Kidney (tissue), 14 donors: ENCODE data around the gene RNF25. TPM values are rescaled to one million over a fixed set of nuclear protein-coding genes. Genes with fewer than 3 reads are reported as not detected.

ENCODE experiments used
- DNase-seq, 5 donors: peaks; one replicate each; pipeline ENCODE4 v3.0.0-alpha.2; 2013 to 2020
- FAIRE-seq: peaks from 2 replicates; lab custom pipeline; 2012; peaks lifted over from hg19 to GRCh38; lab: Jason Lieb, UNC
- H3K27ac ChIP-seq, 2 donors: one replicate each; pipeline ENCODE4 v1.7.0; 2013; ENCODE audit warnings: low read depth in 2 of 2, low read length in 2 of 2, inconsistent platforms in 1 of 2
- H3K27me3 ChIP-seq: one replicate; pipeline ENCODE4 v1.7.1; 2013; ENCODE audit warnings: low read length, inconsistent platforms; ENCODE audit not compliant: control insufficient read depth, insufficient read depth
- H3K36me3 ChIP-seq, 3 donors: one replicate each; pipeline versions ENCODE4 v1.7.0 to v1.7.1; 2013; ENCODE audit warnings: low read length in 3 of 3, control low read depth in 1 of 3, inconsistent platforms in 1 of 3; ENCODE audit not compliant: insufficient read depth in 3 of 3, control insufficient read depth in 2 of 3
- H3K4me1 ChIP-seq, 3 donors: one replicate each; pipeline versions ENCODE4 v1.7.0 to v1.7.1; 2013; ENCODE audit warnings: low read length in 3 of 3, inconsistent platforms in 1 of 3, low read depth in 1 of 3; ENCODE audit not compliant: control insufficient read depth in 2 of 3, insufficient read depth in 2 of 3
- H3K4me3 ChIP-seq, 3 donors: one replicate each; pipeline versions ENCODE4 v1.7.0 to v1.8.1; 2013; ENCODE audit warnings: low read length in 3 of 3, control low read depth in 1 of 3, inconsistent platforms in 1 of 3
- H3K9ac ChIP-seq, 3 donors: one replicate each; pipeline versions ENCODE4 v1.7.0 to v1.7.1; 2013; ENCODE audit warnings: low read length in 3 of 3, control low read depth in 1 of 3, inconsistent platforms in 1 of 3
- H3K9me3 ChIP-seq, 3 donors: one replicate each; pipeline versions ENCODE4 v1.7.0 to v1.7.1; 2013; ENCODE audit warnings: low read length in 3 of 3, control low read depth in 1 of 3, inconsistent platforms in 1 of 3; ENCODE audit not compliant: control insufficient read depth in 2 of 3, insufficient read depth in 1 of 3
- CTCF ChIP-seq: IDR thresholded peaks from 3 replicates; pipeline ENCODE4 v1.5.1; 2012; ENCODE audit warnings: mild to moderate bottlenecking, moderate library complexity, borderline replicate concordance; ENCODE audit not compliant: insufficient read depth; ENCODE audit errors: extremely low read depth
- intact Hi-C: fragments of 100-400 bp; cut with DNase I; formaldehyde crosslinking; loops from one replicate; pipeline ENCODE4 v1.11.1; 2022
- polyA plus RNA-seq: library from polyadenylated mRNA; stranded (reverse); fragments of 350-450 nt; fragmentation: Illumina TruSeq; extraction: RNeasy Lipid Tissue Mini Kit (QIAGEN cat#74804); gene quantifications from one replicate; pipeline ENCODE4 v1.2.3, GENCODE V29; 2014; ENCODE audit warnings: low read depth, low replicate concordance; ENCODE audit not compliant: insufficient read depth
- total RNA-seq: library from RNA; stranded (reverse); fragmentation: NEBNext Ultra II Directional; extraction: Animal tissue kit (Norgen Biotek cat#: 25700); gene quantifications from one replicate; pipeline ENCODE4 v1.2.1, GENCODE V29; 2021
- donor health status: control.
- donor health status: control.
- donor health status: control.
- donor health status: control.
- donor health status: control.
- donor health status: DM: yes; HTN: yes; CAD: no.
- donor health status: Normal renal cell carcinoma (clear cell type).

Gene RNF25
- total and polyA plus RNA-seq, 2 donors from 2014 or later, result 27.8 to 30.2 TPM

DNA sequence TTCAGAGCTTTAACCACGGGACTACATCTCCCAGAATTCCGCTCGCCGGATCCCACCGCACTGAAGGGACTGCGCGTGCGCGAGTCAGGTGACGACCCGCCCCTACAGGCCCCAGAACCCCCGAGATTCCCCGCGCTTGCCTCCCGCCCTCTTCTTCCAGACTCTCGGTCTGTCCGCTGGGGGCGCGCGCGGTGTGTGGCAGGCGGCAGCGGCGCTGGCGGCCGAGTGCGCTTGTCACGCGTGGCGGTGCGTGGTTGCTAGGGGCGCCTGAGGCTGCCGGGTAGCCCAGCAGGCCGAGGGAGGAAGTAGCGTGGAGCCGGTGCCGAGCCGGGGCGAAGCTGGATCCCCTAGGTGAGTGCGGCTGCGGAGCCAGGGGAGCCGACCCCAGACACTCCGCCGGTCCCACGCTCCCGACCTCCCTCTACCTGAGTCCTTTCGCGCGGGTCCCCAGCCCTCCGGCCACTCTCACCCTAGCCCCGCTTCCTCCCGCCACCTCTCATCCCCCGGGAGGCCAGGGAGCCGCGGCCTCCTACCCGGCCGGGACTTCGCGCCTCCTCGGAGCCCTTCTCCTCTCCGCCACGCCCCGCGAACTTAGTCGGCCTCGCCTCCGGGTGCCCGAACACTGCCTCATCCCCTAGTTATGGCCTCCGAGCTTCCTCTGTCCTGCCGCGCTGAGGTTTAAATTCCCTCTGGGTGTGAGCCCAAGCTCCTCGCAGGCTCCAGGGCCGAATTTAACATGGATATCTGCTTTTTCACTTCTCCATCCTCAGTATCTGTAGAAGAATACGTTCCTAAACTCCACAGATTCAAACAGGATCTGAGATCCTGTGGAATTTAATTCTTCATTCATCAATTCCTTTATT is 39.1 kb upstream of the RNF25 start, which contains the start of gene TTLL4:
TTLL4 (plus strand) TSS at position 149 of the 863 bp plus-strand sequence. CDS start 26,842 bp downstream, outside the sequence.
- intact Hi-C loops, result no loop called here
- H3K9me3 ChIP-seq, result no peaks in the 10 kb centered on the region
- H3K27ac ChIP-seq, result peak within 1 kb of the TSS; percentile 89 to 90
- H3K36me3 ChIP-seq, result no peaks in the 10 kb centered on the region
- DNase-seq (peak; percentile 98 to 99 (median 98)), FAIRE-seq (no peak)
- no peaks in the 10 kb centered on the region for H3K27me3 ChIP-seq
- peak; percentile 71 for TF ChIP-seq CTCF
- H3K4me1 ChIP-seq, result peaks cover 3 to 6% (median 6%) of the 10 kb centered on the region in 3 donors
- peak within 1 kb of the TSS; percentile 53 to 81 (median 72) for H3K4me3 ChIP-seq
- H3K9ac ChIP-seq, result peak within 1 kb of the TSS; percentile 61 to 76 (median 67)

GRCh38 chr2:218710334-218710686 is 38.5 kb upstream of the RNF25 start:
- H3K9me3 ChIP-seq, result no peaks in the 10 kb centered on the region
- intact Hi-C loops, result no loop called here
- DNase-seq, result no peak
- H3K36me3 ChIP-seq, result no peaks in the 10 kb centered on the region
- H3K4me1 ChIP-seq, result peaks cover 3 to 6% (median 6%) of the 10 kb centered on the region in 3 donors
- FAIRE-seq, result no peak
- H3K27me3 ChIP-seq, result no peaks in the 10 kb centered on the region
- no peak overlapping the region for H3K27ac ChIP-seq
- H3K9ac ChIP-seq, result no peak overlapping the region
- TF ChIP-seq CTCF, result no peak
- H3K4me3 ChIP-seq, result peak overlapping the region; percentile 53 to 72 (median 56)

DNA sequence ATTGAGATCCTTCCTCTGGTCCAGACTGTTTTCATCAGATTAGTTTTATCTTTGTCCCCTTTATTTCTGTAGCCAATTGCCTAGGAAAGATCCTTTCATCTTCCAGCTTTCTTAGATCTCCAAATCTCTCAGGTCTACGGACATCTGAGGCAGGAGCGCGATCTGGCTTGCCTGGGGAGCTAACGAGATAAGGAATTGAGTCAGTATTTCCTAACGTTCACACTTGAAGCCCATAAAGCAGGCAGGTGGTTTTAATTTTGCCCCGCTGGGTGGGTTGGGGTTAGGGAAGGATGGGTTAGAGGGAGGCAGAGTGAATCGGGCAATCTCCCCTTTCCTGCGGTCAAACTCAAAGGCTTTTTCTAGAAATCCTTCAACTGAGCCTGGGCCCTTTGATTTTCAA is 38.1 kb upstream of the RNF25 start:
- Histone ChIP-seq H3K27ac (no peak overlapping the region), H3K4me1 (peaks cover 3 to 6% (median 6%) of the 10 kb centered on the region in 3 donors), H3K9me3 (no peaks in the 10 kb centered on the region), H3K36me3 (no peaks in the 10 kb centered on the region), H3K4me3 (peak overlapping the region in 1 of 3 donors; percentile 72), H3K9ac (no peak overlapping the region), H3K27me3 (no peaks in the 10 kb centered on the region)
- FAIRE-seq (no peak), DNase-seq (peak in 1 of 5 donors; percentile 64)
- intact Hi-C loops, result no loop called here
- no peak for TF ChIP-seq CTCF
